HG03103 (cell line): ENCODE results near the gene GOLGB1.
"Not testable (repeated sequence)": the region's sequence is repeated elsewhere in the genome, so short reads cannot be mapped to it uniquely, and the experiment has no call there.

Source experiments
- ATAC-seq: cut with Tn5 transposase; IDR thresholded peaks from one replicate; pipeline ENCODE4 v1.9.1; 2021; ENCODE audit warnings: low read depth; ENCODE audit not compliant: unreplicated experiment

Gene GOLGB1

GRCh38 chr3:121743106-121743505, 6.4 kb downstream of the GOLGB1 start:
- not testable (repeated sequence) for ATAC-seq

GRCh38 chr3:121740896-121741295, 8.6 kb downstream of the GOLGB1 start:
- ATAC-seq, result no peak

- no peak for ATAC-seq
These were observed 9.6 kb downstream of the GOLGB1 start for GRCh38 chr3:121739902-121740301.

- no peak for ATAC-seq
These were observed 11.9 kb downstream of the GOLGB1 start for GRCh38 chr3:121737644-121738043.

- ATAC-seq, result no peak
These were observed 13.4 kb downstream of the GOLGB1 start for GRCh38 chr3:121736112-121736511.

- ATAC-seq, result peak; percentile 93
These were observed 14.4 kb downstream of the GOLGB1 start for GRCh38 chr3:121735047-121735696.

GRCh38 chr3:121730940-121731687, 18.4 kb downstream of the GOLGB1 start:
- no peak for ATAC-seq

GRCh38 chr3:121724130-121724529, 25.4 kb downstream of the GOLGB1 start:
- peak; percentile 95 for ATAC-seq

GRCh38 chr3:121723485-121723884, 26.1 kb downstream of the GOLGB1 start:
- no peak for ATAC-seq

GRCh38 chr3:121722411-121722810, 27.1 kb downstream of the GOLGB1 start:
- no peak for ATAC-seq

- no peak for ATAC-seq
These were observed 29.4 kb downstream of the GOLGB1 start for GRCh38 chr3:121720163-121720562.

GRCh38 chr3:121719423-121719822, 30.1 kb downstream of the GOLGB1 start:
- ATAC-seq, result no peak

- no peak for ATAC-seq
These were observed 31.2 kb downstream of the GOLGB1 start for GRCh38 chr3:121718205-121718846.

GRCh38 chr3:121710347-121710746, 39.2 kb downstream of the GOLGB1 start:
- ATAC-seq, result no peak

GRCh38 chr3:121707531-121708273, 41.8 kb downstream of the GOLGB1 start:
- no peak for ATAC-seq

GRCh38 chr3:121705541-121705940, 44.0 kb downstream of the GOLGB1 start:
- ATAC-seq, result no peak

GRCh38 chr3:121703973-121704372, 45.6 kb downstream of the GOLGB1 start:
- no peak for ATAC-seq

GRCh38 chr3:121698901-121699300, 50.6 kb downstream of the GOLGB1 start:
- no peak for ATAC-seq

- no peak for ATAC-seq
These were observed 51.1 kb downstream of the GOLGB1 start for GRCh38 chr3:121698476-121698875.

GRCh38 chr3:121696186-121696585, 53.4 kb downstream of the GOLGB1 start:
- no peak for ATAC-seq
